Ovary (tissue), 3 donors: ENCODE results near the gene HSD11B1.

ENCODE experiments used
- EP300 ChIP-seq: sonication (generic); formaldehyde crosslinking; IDR thresholded peaks from one replicate; pipeline ENCODE4 v1.6.1; 2017; ENCODE audit warnings: antibody characterized with exemption
- TF ChIP-seq, protein P1 (sequence below), 3 donors: fragments of 450-650 bp in 2 of 3; fragments of 200-600 bp in 1 of 3; IDR thresholded peaks; one replicate each; pipeline versions ENCODE4 v1.5.1 to v1.8.0; 2016 to 2022; ENCODE audit warnings: antibody characterized with exemption in 3 of 3, mild to moderate bottlenecking in 1 of 3
- donor health status: DM: no; HTN: no; CAD: no.

DNA sequence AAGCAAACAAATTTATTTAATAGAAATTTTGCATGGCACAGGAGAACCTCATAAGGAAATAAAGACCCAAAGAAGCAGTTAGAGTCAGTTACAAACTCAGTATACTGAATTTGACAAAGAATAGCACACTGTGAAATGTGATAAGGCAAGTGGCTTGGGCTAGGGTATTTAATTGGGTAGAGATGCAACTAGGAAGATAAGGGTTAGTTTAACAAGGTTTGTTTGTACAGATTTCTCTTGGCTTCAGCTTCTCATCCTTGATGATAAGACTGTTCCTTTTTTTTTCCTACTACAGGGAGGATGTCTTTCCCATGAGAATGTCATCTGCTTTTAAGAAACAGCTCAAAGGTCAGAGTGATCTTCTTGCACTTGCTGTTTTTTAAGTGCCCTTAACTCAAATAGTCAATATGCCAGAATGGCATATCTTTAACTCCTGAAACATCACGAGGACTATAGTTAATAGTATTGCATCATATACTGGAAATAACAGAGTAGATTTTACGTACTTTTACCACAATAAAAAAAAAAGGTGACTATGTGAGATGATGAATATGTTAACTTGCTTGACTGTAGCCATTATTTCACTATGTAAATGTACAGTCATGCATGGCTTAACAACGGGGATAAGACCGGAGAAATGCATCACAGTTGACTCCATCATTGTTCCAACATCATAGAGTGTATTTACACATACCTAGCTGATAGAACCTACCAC is 42.0 kb downstream of the HSD11B1 start:
- TF ChIP-seq, protein P1, sequence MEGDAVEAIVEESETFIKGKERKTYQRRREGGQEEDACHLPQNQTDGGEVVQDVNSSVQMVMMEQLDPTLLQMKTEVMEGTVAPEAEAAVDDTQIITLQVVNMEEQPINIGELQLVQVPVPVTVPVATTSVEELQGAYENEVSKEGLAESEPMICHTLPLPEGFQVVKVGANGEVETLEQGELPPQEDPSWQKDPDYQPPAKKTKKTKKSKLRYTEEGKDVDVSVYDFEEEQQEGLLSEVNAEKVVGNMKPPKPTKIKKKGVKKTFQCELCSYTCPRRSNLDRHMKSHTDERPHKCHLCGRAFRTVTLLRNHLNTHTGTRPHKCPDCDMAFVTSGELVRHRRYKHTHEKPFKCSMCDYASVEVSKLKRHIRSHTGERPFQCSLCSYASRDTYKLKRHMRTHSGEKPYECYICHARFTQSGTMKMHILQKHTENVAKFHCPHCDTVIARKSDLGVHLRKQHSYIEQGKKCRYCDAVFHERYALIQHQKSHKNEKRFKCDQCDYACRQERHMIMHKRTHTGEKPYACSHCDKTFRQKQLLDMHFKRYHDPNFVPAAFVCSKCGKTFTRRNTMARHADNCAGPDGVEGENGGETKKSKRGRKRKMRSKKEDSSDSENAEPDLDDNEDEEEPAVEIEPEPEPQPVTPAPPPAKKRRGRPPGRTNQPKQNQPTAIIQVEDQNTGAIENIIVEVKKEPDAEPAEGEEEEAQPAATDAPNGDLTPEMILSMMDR (IDR thresholded peaks at IDR 0.05): no peak
- no peak for TF ChIP-seq EP300
